Stimulated activated CD4-positive, alpha-beta T cell treated with anti-CD3 and anti-CD28 coated beads, Interleukin-12 subunit alpha, Interleukin-12 subunit beta, amount 100 ng/mL, for 4 hours (primary cell): ENCODE measurements around the gene VAMP1.
"Not testable (repeated sequence)": the region's sequence is repeated elsewhere in the genome, so short reads cannot be mapped to it uniquely, and the experiment has no call there.

Experiments used
- DNase-seq: peaks from one replicate; pipeline ENCODE4 v3.0.0-alpha.2; 2020

Gene VAMP1

GRCh38 chr12:6470375-6471163 lies at the start of gene VAMP1:
Gene VAMP1 (minus strand): TSS chr12:6470677. CDS start chr12:6470531, 146 bp downstream.
- peak; percentile 96 for DNase-seq

DNA sequence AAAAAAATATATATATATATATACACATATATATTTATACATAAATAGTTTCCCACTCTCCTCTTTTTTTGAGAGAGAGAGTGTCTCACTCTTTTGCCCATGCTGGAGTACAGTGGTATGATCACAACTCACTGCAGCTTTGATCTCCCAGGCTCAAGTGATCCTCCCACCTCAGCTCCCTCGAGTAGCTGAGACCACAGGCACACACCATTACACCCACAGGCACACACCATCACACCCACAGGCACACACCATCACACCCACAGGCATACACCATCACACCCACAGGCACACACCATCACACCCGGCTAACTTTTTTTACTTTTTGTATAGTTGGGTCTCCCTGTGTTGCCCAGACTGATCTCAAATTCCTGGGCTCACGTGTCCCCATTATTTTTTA lies 49.7 kb upstream of the VAMP1 start:
- no peak for DNase-seq

DNA sequence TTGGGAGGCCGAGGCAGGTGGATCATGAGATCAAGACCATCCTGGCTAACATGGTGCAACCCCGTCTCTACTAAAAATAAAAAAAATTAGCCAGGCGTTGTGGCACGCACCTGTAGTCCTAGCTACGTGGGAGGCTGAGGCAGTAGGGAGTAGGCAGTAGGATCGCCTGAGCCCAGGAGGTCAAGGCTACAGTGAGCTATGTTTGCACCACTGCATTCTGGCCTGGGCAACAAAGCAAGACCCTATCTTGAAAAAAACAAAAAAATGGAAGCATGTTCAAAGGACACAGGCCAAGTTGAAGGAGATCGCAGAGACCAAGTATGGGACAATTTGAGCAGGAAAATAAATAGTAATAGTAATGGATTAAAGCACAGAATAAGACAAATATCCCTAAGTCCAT lies 37.6 kb upstream of the VAMP1 start:
- no peak for DNase-seq

- DNase-seq: no peak
Measured at GRCh38 chr12:6507102-6507998, 36.9 kb upstream of the VAMP1 start.

GRCh38 chr12:6500466-6500865 lies 30.0 kb upstream of the VAMP1 start:
- DNase-seq: no peak

DNA sequence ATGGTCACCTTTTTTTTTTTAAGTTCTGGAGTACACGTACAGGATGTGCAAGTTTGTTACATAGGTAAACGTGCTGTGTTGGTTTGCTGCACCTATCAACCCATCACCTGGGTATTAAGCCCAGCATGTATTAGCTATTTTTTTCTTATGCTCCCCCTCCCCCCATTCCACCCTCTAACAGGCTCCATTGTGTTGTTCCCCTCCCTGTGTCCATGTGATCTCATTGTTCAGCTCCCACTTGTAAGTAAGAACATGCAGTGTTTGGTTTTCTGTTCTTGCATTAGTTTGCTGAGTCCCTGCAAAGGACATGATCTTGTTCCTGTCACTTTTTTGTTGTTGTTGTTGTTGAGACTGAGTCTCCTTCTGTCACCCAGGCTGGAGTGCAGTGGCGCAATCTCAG lies 26.8 kb upstream of the VAMP1 start:
- not testable (repeated sequence) for DNase-seq

DNA sequence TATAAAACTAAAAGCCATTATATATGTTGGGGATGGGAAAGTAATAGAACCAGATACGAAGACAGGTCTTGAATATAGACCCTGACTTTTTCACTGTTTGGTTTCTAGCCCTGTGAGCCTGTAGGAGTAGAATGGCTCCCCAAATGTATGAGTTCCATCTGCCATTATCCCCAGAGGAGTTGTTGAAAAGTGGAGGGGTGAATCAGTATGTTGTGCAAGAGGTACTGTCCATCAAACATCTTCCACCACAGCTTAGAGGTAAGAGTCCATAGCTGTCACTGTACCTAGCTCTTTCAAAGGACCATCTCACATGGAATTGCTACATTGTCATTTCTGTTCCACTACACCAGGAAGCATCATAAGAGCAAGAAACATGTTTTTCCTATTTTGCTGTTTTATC lies 24.5 kb upstream of the VAMP1 start:
- DNase-seq: no peak

DNA sequence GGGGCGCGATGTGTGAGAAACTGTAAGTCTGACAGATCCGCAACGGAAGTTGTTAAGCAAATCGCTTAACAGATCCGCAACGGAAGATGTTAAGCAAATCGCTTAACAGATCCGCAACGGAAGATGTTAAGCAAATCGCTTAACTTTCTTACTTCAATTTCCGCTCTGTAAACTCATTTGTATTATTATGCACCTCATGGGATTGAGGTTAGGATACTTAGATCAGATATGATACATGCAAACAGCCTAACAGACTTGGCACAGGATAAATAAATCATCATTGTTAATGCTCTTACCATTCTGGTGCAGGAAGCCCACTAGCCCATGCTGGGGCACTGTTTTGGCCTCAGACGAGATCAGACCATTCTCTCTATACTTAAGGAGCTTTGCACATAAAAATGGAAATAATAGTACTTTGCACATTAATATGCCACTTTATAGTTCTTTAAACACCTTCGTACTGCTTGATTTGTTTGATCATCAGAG lies 23.8 kb upstream of the VAMP1 start:
- no peak for DNase-seq

- DNase-seq: peak; percentile 88
Measured at GRCh38 chr12:6493497-6494257, 23.2 kb upstream of the VAMP1 start, which contains the start of gene NCAPD2. Gene NCAPD2 (plus strand): TSS chr12:6494102. CDS start chr12:6495099, 997 bp downstream.

DNA sequence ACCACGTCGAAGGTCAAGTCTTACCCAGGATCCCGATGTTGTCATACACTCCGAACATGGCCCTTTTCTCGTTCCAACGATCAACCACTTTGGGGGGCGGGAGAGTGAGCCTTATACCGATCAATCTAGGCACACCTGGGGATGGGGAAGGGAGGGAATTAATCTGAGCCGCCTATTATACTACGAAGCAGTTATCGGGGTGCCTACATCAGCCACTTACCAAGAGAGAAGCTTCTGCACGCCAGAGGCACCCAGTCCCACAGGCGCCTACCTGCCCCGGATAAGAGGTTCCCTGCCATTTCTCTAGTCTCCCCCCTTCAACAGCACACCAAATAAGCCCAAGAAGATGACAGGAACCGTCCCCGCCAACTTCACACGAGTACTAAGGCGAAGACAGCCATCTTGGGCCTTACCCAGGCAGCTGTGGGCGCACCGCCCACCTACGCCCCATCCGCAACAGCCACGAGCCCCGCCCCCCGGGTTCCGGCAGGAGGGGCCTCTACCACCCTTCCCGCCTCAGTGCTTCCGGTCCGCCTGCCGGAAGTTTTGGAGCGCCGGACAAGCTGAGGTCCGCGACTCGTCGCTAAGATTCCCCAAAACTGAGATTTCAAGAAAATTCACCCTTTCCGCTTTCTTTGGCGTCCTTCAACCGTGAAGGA lies 22.5 kb upstream of the VAMP1 start, which contains the start of gene MRPL51:
MRPL51 (minus strand) TSS at position 425 of the 659 bp plus-strand sequence; CDS start at position 299, 126 bp downstream.
- peak; percentile 97 for DNase-seq

- not testable (repeated sequence) for DNase-seq
Measured at GRCh38 chr12:6490673-6491072, 20.2 kb upstream of the VAMP1 start.

DNA sequence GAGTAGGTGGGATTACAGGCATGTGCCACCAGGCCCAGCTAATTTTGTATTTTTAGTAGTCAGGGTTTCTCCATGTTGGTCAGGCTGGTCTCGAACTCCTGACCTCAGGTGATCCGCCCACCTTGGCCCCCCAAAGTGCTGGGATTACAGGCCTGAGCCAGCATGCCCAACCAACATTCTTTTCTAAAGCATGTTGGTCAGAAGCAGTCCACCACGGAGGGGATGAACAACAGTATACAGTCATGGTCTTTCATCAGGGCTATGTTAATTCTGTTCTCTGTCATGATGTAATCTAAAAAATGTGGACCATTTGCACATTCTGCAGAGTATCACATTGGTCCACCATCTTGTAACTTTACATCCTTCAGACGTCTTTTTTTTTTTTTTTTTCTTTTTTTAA lies 19.0 kb upstream of the VAMP1 start:
- DNase-seq: no peak

- DNase-seq: no peak
Measured at GRCh38 chr12:6488240-6488639, 17.8 kb upstream of the VAMP1 start.

DNA sequence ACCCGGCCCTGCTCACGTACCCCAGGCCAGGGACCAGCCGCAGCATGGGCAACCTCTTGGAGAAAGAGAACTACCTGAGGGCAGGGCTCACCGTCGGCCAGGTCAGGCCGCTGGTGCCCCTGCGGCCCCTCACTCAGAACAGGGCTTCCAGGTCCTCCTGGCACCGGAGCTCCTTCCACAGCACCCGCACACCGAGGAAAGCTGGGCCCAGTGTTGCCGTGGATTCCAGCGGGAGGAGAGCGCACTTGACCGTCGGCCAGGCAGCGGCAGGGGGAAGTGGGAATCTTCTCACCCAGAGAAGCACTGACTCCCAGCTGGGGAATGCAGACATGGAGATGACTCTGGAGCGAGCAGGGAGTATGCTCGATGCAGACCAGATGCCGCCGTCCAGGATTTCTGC lies 7.9 kb upstream of the VAMP1 start:
- DNase-seq: no peak

GRCh38 chr12:6477601-6478377 lies 7.3 kb upstream of the VAMP1 start:
- not testable (repeated sequence) for DNase-seq

- DNase-seq: no peak
Measured at GRCh38 chr12:6476489-6476888, 6.0 kb upstream of the VAMP1 start.

DNA sequence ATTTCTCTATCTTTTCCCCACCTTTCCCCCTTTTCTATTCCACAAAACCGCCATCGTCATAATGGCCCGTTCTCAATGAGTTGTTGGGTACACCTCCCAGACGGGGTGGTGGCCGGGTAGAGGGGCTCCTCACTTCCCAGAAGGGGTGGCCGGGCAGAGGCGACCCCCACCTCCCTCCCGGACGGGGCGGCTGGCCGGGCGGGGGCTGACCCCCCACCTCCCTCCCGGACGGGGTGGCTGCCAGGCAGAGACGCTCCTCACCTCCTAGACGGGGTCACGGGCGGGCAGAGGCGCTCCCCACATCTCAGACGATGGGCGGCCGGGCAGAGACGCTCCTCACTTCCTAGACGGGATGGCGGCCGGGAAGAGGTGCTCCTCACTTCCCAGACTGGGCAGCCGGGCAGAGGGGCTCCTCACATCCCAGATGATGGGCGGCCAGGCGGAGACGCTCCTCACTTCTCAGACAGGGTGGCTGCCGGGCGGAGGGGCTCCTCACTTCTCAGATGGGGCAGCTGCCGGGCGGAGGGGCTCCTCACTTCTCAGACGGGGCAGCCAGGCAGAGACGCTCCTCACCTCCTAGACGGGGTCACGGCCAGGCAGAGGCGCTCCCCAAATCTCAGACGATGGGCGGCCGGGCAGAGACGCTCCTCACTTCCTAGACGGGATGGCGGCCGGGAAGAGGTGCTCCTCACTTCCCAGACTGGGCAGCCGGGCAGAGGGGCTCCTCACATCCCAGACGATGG lies 4.9 kb upstream of the VAMP1 start:
- not testable (repeated sequence) for DNase-seq

- no peak for DNase-seq
Measured at GRCh38 chr12:6472491-6472890, 2.0 kb upstream of the VAMP1 start.

GRCh38 chr12:6471989-6472360 lies 1.5 kb upstream of the VAMP1 start:
- DNase-seq: no peak

DNA sequence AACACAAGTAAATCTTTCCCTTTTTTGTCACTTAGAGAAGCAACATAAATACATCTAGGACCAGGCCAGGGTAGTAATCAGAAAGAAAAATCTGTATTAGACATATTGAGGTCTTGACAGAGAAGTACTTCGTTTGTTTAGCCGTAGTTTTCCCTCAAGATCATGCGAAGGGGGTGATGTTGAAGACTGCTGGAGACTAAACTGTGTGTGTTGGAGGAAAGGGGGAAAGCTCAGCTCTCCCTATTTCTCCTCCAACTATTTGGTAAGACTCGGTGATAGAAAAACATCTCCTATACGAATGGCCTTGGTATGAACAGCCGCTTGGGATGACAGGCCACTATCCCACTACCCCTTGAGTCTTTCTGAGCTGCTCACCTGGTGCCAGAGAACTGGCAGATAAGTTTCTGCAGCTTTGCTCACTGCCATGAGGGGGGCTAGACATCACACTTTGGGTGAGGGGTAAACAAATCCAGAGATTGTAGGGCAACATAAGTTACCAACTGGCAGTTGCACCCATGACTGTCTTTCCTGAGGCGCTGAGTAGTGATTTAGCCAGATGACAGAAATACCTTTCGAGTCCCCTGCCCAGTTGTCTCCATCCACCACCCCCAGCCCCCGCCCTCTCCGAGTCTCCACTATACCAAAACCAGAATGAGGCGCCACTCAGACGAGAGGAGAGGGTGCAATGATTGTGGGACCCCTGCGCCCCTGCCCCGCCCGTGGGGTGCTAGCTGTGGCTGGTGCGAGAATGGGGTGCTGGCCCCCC lies 685 bp downstream of the VAMP1 start:
- no peak for DNase-seq
